Measurements from ENCODE around the gene SH3RF3. TPM values are rescaled to one million over a fixed set of nuclear protein-coding genes. Genes with fewer than 3 reads are reported as not detected.

SH3RF3 gene
- polyA plus RNA-seq, 1 of the 3 experiments (the other 2 are of a cell fraction), result 1.9 TPM

- Histone ChIP-seq H3K27ac (ENCODE audit: low read depth in 2 of 2, low read length in 1 of 2) (no peak overlapping the region), H4K20me1 (ENCODE audit: insufficient read depth) (peaks cover 57% of the 10 kb centered on the region), H2AFZ (ENCODE audit: low read depth) (no peak overlapping the region), H3K4me2 (0 out of 2 replicates have a peak overlapping the region, but pooled peaks have one; percentile 15), H3K79me2 (ENCODE audit: insufficient read depth) (peaks cover 31% of the 10 kb centered on the region; the same call in 1 of the 2 replicates), H3K4me3 (ENCODE audit: low read depth in 2 of 2, low read length in 1 of 2) (no peak overlapping the region), H3K9me2 (no peaks in the 10 kb centered on the region), H3K4me1 (ENCODE audit: control insufficient read depth in 1 of 2, insufficient read depth in 2 of 2, low read depth in 1 of 2, low read length in 1 of 2) (peaks cover 19 to 29% of the 10 kb centered on the region in 2 experiments; a peak in 3 of 4 replicates), H3K27me3 (ENCODE audit: insufficient read depth) (no peaks in the 10 kb centered on the region), H3K36me3 (replicated peaks in 1 of 2; ENCODE audit: control insufficient read depth in 1 of 2, insufficient read depth in 2 of 2, low read length in 1 of 2) (no peaks in the 10 kb centered on the region), H3F3A (replicated peaks; ENCODE audit: insufficient read depth) (no peaks in the 10 kb centered on the region), H3K9ac (no peak overlapping the region), H3K9me3 (no peaks in the 10 kb centered on the region)
- TF ChIP-seq JUND (IDR thresholded peaks at IDR 0.05), result peak; percentile 19; the same call in 1 of the 2 replicates
- no peak for TF ChIP-seq FOXJ3 (CRISPR knock-in tag; IDR thresholded peaks at IDR 0.05)
- DNase-seq, result no peak
- ChIA-PET POLR2A (no interaction called here), CTCF (interaction anchor here (1.0 kb wide), 2 partner anchors 14 to 185 kb away, joined by 4 read pairs; no protein-coding TSS in a partner anchor)
- WGBS (ENCODE audit: low lambda C conversion rate), result 52% methylated on average over 7 of the region's 7 CpGs
These were observed 81.6 kb downstream of the SH3RF3 start for GRCh38 chr2:109210431-109211200.

- no peaks in the 10 kb centered on the region for H3K9me2 ChIP-seq
- peaks cover 19 to 29% of the 10 kb centered on the region in 2 experiments; a peak in 3 of 4 replicates for H3K4me1 ChIP-seq (ENCODE audit: control insufficient read depth in 1 of 2, insufficient read depth in 2 of 2, low read depth in 1 of 2, low read length in 1 of 2)
- no peaks in the 10 kb centered on the region for H3K36me3 ChIP-seq (replicated peaks in 1 of 2; ENCODE audit: control insufficient read depth in 1 of 2, insufficient read depth in 2 of 2, low read length in 1 of 2)
- peaks cover 59% of the 10 kb centered on the region for H4K20me1 ChIP-seq (ENCODE audit: insufficient read depth)
- peaks cover 35% of the 10 kb centered on the region; the same call in 1 of the 2 replicates for H3K79me2 ChIP-seq (ENCODE audit: insufficient read depth)
- H3K27me3 ChIP-seq (ENCODE audit: insufficient read depth), result no peaks in the 10 kb centered on the region
- WGBS (ENCODE audit: low lambda C conversion rate), result 85% methylated on average over 10 of the region's 10 CpGs
- no peaks in the 10 kb centered on the region for H3K9me3 ChIP-seq
- H3K4me2 ChIP-seq, result no peak overlapping the region
- ChIA-PET CTCF (interaction anchor here (1.0 kb wide), 1 partner anchor 13 kb away, joined by 4 read pairs; no protein-coding TSS in a partner anchor), POLR2A (no interaction called here)
- DNase-seq, result no peak
- no peak overlapping the region for H3K9ac ChIP-seq
- H2AFZ ChIP-seq (ENCODE audit: low read depth), result no peak overlapping the region
- TF ChIP-seq SIN3A (IDR thresholded peaks at IDR 0.05; ENCODE audit: borderline replicate concordance, low read depth, low read length), result no peak
- no peak for TF ChIP-seq GATA2 (CRISPR knock-in tag; IDR thresholded peaks at IDR 0.05)
- no peak for TF ChIP-seq NFIC (IDR thresholded peaks at IDR 0.05; ENCODE audit: borderline replicate concordance)
- H3F3A ChIP-seq (replicated peaks; ENCODE audit: insufficient read depth), result no peaks in the 10 kb centered on the region
- H3K4me3 ChIP-seq (ENCODE audit: low read depth in 2 of 2, low read length in 1 of 2), result no peak overlapping the region
- no peak overlapping the region for H3K27ac ChIP-seq (ENCODE audit: low read depth in 2 of 2, low read length in 1 of 2)
These were observed 82.3 kb downstream of the SH3RF3 start for GRCh38 chr2:109211315-109211714.

GRCh38 chr2:109212836-109213563 is 84.0 kb downstream of the SH3RF3 start:
- CTCF ChIA-PET, result no interaction called here
- WGBS (ENCODE audit: low lambda C conversion rate), result 91% methylated on average over 9 of the region's 10 CpGs
- no peak overlapping the region for H3K4me2 ChIP-seq
- no peak overlapping the region for H3K4me3 ChIP-seq (ENCODE audit: low read depth in 2 of 2, low read length in 1 of 2)
- peaks cover 19 to 25% of the 10 kb centered on the region in 2 experiments; a peak in 3 of 4 replicates for H3K4me1 ChIP-seq (ENCODE audit: control insufficient read depth in 1 of 2, insufficient read depth in 2 of 2, low read depth in 1 of 2, low read length in 1 of 2)
- peaks cover 63% of the 10 kb centered on the region for H4K20me1 ChIP-seq (ENCODE audit: insufficient read depth)
- no peak overlapping the region for H3K27ac ChIP-seq (ENCODE audit: low read depth in 2 of 2, low read length in 1 of 2)
- no peaks in the 10 kb centered on the region for H3K9me2 ChIP-seq
- no peak overlapping the region for H2AFZ ChIP-seq (ENCODE audit: low read depth)
- no peaks in the 10 kb centered on the region for H3F3A ChIP-seq (replicated peaks; ENCODE audit: insufficient read depth)
- H3K27me3 ChIP-seq (ENCODE audit: insufficient read depth), result no peaks in the 10 kb centered on the region
- H3K79me2 ChIP-seq (ENCODE audit: insufficient read depth), result peaks cover 33% of the 10 kb centered on the region; the same call in 1 of the 2 replicates
- H3K9me3 ChIP-seq, result no peaks in the 10 kb centered on the region
- H3K36me3 ChIP-seq (replicated peaks in 1 of 2; ENCODE audit: control insufficient read depth in 1 of 2, insufficient read depth in 2 of 2, low read length in 1 of 2), result no peaks in the 10 kb centered on the region
- TF ChIP-seq SMC3 (IDR thresholded peaks at IDR 0.05; ENCODE audit: low read depth, low read length) (no peak), RXRA (IDR thresholded peaks at IDR 0.05; ENCODE audit: borderline replicate concordance, low read depth) (no peak), ELF1 (IDR thresholded peaks at IDR 0.05) (no peak), GATA2 (CRISPR knock-in tag; IDR thresholded peaks at IDR 0.05) (no peak), RFX5 (IDR thresholded peaks at IDR 0.05; ENCODE audit: low read length) (no peak), IRF3 (IDR thresholded peaks at IDR 0.05; ENCODE audit: low read depth, low read length) (no peak), CHD2 (IDR thresholded peaks at IDR 0.05; ENCODE audit: low read length, partially characterized antibody) (no peak), SIN3A (IDR thresholded peaks at IDR 0.05; ENCODE audit: borderline replicate concordance, low read depth, low read length) (no peak), NRF1 (IDR thresholded peaks at IDR 0.05; ENCODE audit: low read depth, low read length) (no peak), TCF12 (IDR thresholded peaks at IDR 0.05) (no peak), JUND (IDR thresholded peaks at IDR 0.05) (no peak), RAD21 (IDR thresholded peaks at IDR 0.05; ENCODE audit: low read length) (no peak), EZH2phosphoT487 (IDR thresholded peaks at IDR 0.05; ENCODE audit: borderline replicate concordance, low read depth) (no peak), FOXM1 (IDR thresholded peaks at IDR 0.05; ENCODE audit: low read depth) (no peak), RCOR1 (IDR thresholded peaks at IDR 0.05; ENCODE audit: low read length) (no peak), MEF2A (IDR thresholded peaks at IDR 0.05; ENCODE audit: borderline replicate concordance, low read depth) (no peak), PBX3 (IDR thresholded peaks at IDR 0.05) (no peak)
- DNase-seq, result no peak
- H3K9ac ChIP-seq, result no peak overlapping the region
- POLR2A ChIA-PET, result no interaction called here

All from SK-N-SH (cell line).